ENCODE data around the gene LTBP3. TPM values are rescaled to one million over a fixed set of nuclear protein-coding genes. Genes with fewer than 3 reads are reported as not detected.

LTBP3 gene
- total RNA-seq, 1 experiment from 2014 or later: 10.6 TPM

GRCh38 chr11:65562020-65562419, 3.9 kb upstream of the LTBP3 start:
- no peak overlapping the region for H3K27ac ChIP-seq (ENCODE audit: insufficient read length, low read depth, low read length)
- no peak overlapping the region for H2BK120ac ChIP-seq (ENCODE audit: low read depth, low read length, poor library complexity, severe bottlenecking)
- no peak overlapping the region for H2AFZ ChIP-seq (ENCODE audit: low read length)
- H4K8ac ChIP-seq (replicated peaks; ENCODE audit: insufficient read length, low read depth, low read length): no peak overlapping the region
- no peak overlapping the region for H3K14ac ChIP-seq (ENCODE audit: insufficient read depth, low read length)
- H2AK5ac ChIP-seq (ENCODE audit: insufficient read length, low read length): no peak overlapping the region
- H3K4me3 Mint-ChIP-seq: no peak overlapping the region
- DNase-seq: no peak
- H4K91ac ChIP-seq (ENCODE audit: insufficient read length, low read depth, low read length): no peak overlapping the region
- no peak overlapping the region for H3K56ac ChIP-seq (ENCODE audit: insufficient read length, low read depth, low read length)
- H3K23ac ChIP-seq (ENCODE audit: insufficient read length, low read depth, low read length): no peak overlapping the region
- H3K18ac ChIP-seq (ENCODE audit: insufficient read length, low read depth, low read length): no peak overlapping the region
- H2BK20ac ChIP-seq (ENCODE audit: low read depth, low read length, poor library complexity, severe bottlenecking): no peak overlapping the region
- no peak overlapping the region for H3K9ac ChIP-seq (ENCODE audit: extremely low read depth, insufficient read length, low read length)
- H3K4me1 ChIP-seq (ENCODE audit: insufficient read depth, low read length): peaks cover 5% of the 10 kb centered on the region; the same call in 1 of the 2 replicates
- H3K79me1 ChIP-seq (ENCODE audit: insufficient read depth, low read depth, low read length, poor library complexity, severe bottlenecking): no peaks in the 10 kb centered on the region
- H3K9me3 Mint-ChIP-seq: no peaks in the 10 kb centered on the region
- H3T11ph ChIP-seq (ENCODE audit: low read length): no peak overlapping the region
- no peaks in the 10 kb centered on the region for H3K79me2 ChIP-seq (ENCODE audit: insufficient read depth, low read length)
- no peak overlapping the region for H3K4ac ChIP-seq (ENCODE audit: low read depth, low read length)
- no peak overlapping the region for H2BK12ac ChIP-seq (ENCODE audit: insufficient read length, low read depth, low read length)
- no peak overlapping the region for H3K4me2 ChIP-seq (ENCODE audit: insufficient read depth, insufficient read length, low read length)
- H4K5ac ChIP-seq (ENCODE audit: insufficient read length, low read depth, low read length): no peak overlapping the region
- H3K23me2 ChIP-seq (ENCODE audit: insufficient read length, low read depth, low read length, poor library complexity, severe bottlenecking): no peaks in the 10 kb centered on the region
- H3K9me3 ChIP-seq (ENCODE audit: control insufficient read depth, low read depth, low read length): no peaks in the 10 kb centered on the region
- H2BK15ac ChIP-seq (ENCODE audit: low read depth, low read length): no peak overlapping the region
- no CpG with 5 or more reads among the region's 7 CpGs for whole genome bisulfite sequencing (ENCODE audit: extremely low coverage, insufficient read length, low lambda C conversion rate)
- H3K36me3 Mint-ChIP-seq (ENCODE audit: insufficient read depth in 1 of 3, low read depth in 3 of 3): no peaks in the 10 kb centered on the region
- peaks cover 27 to 40% of the 10 kb centered on the region in 2 experiments for H3K4me1 Mint-ChIP-seq
- no peak overlapping the region; a peak in 1 of 7 replicates for H3K27ac Mint-ChIP-seq
- H4K20me1 ChIP-seq (ENCODE audit: control insufficient read depth, insufficient read depth, insufficient read length): no peaks in the 10 kb centered on the region
- H3K27me3 Mint-ChIP-seq (ENCODE audit: low read depth): peaks cover 26% of the 10 kb centered on the region
- no peaks in the 10 kb centered on the region; the same call in 1 of the 2 replicates for H3K27me3 ChIP-seq (ENCODE audit: insufficient read depth, low read length)
- TF ChIP-seq CTCF (conservative IDR thresholded peaks at IDR 0.05): no peak
- no peak overlapping the region for H2BK5ac ChIP-seq (ENCODE audit: insufficient read length, low read length)

Measured in H9 (cell line).